A204.1 (cell line): ENCODE measurements around the gene SMAD3.
A peak's percentile ranks its signal among the peaks of the same experiment; 100 is the strongest.
"Not testable (repeated sequence)": the region's sequence is repeated elsewhere in the genome, so short reads cannot be mapped to it uniquely, and the experiment has no call there.

ENCODE experiments used
- FAIRE-seq: peaks from 2 replicates; lab custom pipeline; 2012; peaks lifted over from hg19 to GRCh38; lab: Jason Lieb, UNC

SMAD3 gene

DNA sequence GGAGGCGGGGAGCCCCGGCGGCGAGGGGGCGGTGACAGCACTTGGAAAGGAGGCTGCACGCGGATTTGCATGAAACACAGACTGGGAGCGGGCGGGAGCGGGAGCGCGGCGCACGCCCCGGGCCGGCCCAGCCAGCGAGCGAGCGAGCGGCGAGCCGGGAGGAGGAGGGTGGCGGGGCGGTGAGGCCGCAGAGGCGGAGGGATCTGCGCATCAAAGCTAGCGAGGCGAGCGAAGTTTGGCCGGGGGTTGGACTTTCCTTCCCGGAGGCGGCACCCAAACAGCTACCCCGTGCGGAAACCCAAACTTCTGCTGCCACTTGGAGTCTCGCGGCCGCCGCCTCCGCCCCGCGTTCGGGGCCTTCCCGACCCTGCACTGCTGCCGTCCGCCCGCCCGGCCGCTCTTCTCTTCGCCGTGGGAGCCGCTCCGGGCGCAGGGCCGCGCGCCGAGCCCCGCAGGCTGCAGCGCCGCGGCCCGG, at the start of gene SMAD3:
Gene SMAD3, plus strand, starts transcription at position 72 of the 475 bp plus-strand sequence. CDS start 553 bp downstream, outside the sequence.
- no peak for FAIRE-seq

DNA sequence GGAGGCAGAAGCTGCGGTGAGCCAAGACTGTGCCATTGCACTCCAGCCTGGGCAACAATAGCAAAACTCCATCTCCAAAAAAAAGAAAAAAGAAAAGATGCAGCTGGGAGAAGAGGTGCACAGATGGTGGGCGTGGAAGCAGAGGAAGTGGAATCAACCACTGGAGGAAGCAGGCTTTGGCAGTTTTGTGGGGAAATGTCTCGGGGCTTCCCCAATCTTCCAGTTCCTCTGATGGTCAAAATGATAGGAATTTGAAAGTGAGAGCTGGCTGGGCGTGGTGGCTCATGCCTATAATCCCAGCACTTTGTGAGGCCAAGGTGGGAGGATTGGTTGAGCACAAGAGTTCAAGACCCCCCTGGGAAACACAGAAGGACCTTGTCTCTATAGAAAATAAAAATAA, 48.1 kb upstream of the SMAD3 start:
- no peak for FAIRE-seq

DNA sequence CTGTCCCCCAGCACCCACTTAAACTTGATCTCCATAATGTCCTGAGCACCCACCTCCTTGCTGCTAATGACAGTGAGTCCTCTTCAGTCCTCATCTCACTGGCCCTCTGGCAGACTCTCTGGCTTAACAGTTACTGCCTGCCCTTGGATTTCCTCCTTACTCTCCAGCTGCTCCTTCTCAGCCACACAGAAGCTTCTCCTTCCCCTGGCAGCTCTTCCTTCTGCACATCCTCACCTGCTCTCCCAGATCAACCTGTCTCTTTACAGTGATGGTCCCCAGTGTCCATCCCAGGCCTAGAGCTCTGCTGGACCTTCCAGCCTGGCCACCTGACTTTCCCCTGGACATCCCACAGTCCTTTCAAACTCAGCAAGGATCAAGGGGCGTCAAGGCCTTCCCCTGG, 47.4 kb upstream of the SMAD3 start:
- FAIRE-seq = no peak

DNA sequence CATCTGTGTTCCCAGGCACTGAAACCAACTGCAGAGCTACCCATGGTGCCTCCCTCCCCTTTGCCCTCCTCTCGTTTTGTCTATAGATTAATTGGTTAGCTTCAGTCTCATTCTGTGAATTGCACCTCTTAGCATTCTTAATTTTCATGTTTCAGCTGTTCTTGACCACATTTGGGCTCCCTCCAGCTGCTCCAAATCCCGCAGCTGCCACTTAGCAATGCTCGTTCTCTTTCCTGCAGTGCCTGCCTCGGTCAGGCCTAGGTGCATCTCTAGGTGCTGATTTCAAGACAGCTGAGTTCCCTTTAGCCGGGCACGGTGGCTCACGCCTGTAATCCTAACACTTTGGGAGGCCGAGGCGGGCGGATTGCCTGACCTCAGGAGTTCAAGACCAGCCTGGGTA, 47.0 kb upstream of the SMAD3 start:
- no peak for FAIRE-seq

DNA sequence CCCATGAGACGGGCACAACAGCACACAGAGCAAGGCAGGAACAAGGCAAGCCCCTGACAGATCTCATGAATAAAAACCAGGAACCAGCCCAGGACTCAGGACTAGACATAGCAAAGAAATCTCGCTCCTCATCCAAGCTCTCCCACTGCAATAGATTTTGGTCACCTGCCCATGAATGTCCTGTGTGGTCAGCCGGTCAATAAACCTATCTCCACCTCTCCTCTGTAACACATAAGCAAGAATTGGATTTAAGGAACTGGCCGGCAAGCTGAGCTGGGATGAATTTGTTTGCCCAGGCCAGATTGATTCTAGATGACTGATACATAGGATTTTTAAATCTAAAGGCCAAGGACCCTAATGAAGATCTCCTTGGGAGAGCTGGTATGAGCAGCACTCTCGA, 46.3 kb upstream of the SMAD3 start:
- no peak for FAIRE-seq

DNA sequence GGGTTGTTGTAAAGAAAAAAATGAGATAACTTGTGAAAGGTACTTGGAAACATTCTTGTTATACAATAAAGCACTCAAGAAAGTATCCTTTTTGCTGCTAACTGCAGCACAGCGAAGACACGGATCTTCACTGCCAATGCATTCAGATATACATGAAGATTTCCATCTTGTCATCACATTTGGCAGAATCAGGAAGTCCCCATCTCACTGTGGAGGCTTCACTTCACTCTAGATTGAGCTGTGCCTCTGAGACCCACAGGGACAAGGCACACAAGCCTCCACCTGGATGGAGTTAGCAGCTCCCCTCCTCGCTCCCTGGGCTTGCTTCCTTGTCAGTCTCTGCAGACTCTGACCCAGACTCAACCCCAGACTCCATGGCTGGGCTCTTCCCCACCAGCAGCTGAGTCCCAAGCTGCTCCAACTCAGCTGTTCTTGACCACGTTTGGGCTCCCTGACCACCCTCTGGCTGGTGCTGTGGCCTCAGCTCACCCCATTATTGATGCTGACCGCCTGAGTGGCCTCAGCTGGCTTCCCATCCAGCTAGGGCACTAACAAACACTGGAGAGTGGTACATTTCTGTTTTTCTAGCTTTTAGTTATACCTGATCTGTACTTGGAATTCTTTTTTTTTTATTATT, 45.4 kb upstream of the SMAD3 start:
- no peak for FAIRE-seq

DNA sequence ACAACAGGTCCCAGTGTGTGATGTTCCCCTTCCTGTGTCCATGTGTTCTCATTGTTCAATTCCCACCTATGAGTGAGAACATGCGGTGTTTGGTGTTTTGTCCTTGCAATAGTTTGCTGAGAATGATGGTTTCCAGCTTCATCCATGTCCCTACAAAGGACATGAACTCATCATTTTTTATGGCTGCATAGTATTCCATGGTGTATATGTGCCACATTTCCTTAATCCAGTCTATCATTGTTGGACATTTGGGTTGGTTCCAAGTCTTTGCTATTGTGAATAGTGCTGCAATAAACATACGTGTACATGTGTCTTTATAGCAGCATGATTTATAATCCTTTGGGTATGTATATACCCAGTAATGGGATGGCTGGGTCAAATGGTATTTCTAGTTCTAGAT, 44.7 kb upstream of the SMAD3 start:
- FAIRE-seq = not testable (repeated sequence)

DNA sequence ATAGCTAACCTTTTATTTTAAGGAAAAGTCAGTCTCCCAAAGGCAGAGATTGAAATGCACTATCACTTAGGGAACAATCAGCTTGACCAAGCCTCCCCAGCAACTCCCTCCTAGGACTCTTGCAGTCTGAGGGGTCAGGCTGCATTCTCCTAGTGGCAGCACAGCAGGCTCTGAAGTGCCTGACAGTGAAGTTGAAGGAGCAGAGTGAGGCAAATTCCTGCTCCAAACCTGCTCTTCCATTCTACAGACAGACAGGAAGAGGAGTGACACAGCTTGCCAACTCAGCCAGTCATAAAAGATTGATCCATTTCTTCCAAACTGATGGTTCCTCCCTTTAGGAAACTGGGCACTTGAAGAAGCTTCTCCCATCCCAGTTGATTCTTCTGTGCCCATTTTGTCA, 43.9 kb upstream of the SMAD3 start:
- no peak for FAIRE-seq

DNA sequence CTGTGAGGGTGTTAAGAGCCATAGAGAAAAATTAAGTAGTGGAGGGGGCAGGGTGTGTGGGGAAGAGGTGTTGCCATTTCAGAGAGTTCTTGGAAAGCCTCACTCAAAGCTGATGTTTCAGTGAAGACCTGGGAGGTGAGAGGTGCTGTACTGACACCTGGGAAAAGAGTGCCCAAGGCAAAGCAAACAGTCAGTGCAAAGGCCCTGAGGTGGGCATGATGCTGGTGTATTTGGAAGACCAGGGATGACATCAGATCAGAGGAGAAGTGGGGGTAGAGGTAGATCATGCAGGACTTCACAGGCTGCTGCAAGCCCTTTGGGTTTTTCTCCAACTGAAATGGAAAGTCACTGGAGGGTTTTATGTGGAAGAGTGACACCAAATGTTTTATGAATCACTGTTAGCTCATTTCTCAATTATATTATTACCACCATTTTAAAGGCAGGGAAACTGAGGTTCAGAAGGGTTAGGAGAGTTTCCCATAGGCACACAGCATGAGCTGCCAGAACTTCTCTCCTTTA, 42.8 kb upstream of the SMAD3 start:
- no peak for FAIRE-seq

DNA sequence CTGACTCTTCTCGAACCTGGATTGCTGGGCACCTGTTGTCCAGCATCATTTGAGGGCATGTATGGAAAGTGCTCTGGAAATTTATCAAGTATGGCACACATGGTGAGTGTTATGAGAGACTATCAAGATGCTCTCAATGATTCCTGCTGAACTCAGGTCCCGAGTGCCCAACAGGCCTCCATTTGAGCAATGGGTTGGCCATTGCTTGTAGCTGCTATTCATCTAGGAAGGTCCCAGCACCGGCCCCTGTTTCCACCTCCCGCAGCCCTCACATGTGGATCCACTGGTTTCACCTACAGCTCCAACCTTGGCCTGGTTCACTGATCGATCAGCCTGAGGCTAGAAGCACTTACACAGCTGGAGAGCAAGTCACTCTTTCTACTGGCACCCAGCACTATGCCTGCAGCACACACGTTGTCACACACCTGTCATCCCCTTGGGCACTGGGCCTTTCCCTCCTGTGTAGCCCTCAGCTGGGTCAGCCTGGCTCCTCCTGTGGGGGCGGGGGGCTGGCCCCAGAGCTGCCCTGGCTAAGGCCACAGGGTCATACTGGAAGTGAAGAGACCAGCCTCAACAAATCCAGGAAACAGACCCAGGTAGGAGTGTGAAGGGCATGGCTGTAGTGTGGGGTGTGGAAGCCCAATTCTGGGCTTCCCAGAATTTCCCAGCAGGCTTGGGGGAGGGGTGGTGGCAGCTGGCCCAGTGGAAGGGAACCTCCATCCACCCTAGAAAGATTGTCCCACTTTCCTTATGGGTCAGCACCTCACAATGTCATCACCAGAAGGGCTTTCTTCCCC, 41.7 kb upstream of the SMAD3 start:
- FAIRE-seq = no peak

DNA sequence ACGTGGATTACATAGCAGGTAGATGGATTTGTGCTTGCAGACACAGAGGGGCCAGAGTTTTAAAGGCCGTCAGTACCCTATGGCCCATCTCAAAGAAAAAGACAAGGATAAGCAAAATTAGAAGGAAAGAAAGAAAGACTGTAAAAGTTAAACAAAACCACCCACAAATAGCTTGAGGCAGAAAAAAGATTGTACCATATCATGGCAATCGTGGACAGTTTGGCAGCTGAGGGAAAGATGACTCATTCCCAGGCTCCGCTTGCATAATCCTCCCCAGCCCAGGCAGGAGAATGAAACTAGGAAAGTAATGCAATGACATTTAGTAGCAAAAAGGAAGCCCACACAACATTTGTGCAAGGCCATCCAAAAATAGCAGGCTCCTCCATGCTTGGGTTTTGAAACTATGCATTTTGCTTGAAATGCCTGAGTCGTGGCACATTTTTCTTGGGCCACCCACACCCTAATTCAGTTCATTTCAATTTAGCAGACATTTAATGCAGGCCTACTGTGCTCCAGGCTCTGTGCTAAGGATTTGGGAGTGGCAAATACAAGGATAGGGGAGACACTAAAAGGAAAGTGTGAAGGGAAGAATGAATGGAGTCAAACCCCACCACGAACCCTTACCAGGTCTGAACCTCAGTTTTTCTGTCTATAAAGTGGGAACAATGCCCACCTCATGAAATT, 40.9 kb upstream of the SMAD3 start:
- FAIRE-seq = peak; percentile 85

DNA sequence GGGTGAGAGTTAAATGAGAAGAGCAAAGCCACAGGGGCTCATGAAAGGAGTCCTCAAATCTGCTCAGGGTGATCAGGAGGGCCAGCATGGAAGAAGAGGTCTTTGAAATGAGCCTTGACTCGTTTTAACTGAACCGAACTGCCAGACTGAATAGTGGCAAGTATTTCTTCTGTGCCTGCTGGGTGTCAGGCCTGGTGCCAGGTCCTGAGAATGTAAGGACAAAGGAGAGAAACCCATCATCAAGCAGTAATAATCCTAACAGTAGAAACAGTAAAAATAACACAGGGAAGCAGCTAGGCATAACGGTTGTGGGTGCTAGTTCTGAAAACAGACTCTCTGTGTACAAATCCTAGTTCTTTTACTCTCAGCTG, 40.4 kb upstream of the SMAD3 start:
- FAIRE-seq = no peak

DNA sequence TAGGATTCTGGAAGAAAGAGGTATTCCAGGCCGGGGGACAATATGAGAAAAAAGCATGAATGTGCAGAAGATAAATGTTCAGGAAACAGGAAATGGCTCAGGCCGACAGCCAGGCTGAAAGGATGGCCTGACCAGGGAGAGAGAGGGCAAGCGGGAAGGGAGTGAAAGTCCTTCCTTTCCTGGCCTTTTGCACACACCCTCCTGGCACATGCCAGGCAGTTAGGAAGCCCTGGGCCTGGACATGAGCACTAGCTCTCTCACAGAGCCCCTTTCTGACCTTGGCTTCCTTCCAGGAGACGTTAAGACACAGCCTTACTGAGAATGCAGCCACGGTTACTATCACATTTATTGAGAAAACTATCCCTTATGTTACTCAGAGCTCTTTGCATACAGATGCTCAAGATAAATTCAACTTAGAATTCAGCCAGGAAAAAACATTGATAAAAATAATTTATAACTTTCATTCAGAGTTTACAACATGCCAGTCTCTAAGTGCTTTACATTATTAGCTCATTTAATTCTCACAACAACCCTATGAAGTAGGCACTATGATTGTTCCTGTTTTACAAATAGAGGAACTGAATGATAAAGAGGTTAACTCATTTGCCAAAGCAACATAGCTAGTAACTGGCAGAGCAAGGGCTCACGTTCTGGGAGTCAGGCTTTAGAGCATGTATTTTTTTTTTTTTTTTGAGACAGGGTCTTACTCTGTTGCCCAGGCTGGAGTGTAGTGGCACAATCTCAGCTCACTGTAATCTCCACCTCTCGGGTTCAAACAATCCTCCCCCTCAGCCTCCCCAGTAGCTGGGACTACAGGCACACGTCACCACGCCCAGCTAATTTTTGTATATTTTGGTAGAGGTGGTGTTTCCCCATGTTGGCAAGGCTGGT, 39.4 kb upstream of the SMAD3 start:
- FAIRE-seq = no peak

DNA sequence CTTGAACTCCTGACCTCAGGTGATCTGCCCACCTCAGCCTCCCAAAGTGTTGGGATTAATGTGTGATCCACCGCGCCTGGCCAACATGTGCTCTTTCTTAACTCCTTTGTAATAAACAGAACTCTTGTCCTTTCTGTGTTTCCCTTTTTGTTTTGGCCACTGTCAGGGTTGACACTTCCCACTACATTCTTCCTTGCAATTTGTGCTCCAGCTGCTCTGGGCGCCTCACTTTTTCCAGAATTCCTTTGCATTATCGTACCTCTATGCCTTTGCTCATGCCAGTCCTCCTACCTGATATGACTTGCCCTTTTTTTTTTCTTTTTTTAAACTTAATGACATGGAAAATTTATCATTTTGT, 38.8 kb upstream of the SMAD3 start:
- no peak for FAIRE-seq

DNA sequence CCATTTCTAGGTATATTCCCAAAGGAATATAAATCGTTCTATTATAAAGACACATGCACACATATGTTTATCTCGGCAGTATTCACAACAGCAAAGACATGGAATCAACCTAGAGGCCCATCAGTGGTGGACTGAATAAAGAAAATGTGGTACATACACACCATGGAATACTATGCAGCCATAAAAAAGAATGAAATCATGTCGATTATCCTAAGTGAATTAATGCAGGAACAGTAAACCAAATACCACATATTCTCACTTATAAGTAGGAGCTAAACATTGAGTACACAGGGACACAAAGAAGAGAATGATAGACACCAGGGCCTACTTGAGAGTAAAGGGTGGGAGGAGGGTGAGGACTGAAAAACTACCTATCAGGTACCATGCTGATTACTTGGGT, 37.0 kb upstream of the SMAD3 start:
- FAIRE-seq = not testable (repeated sequence)

DNA sequence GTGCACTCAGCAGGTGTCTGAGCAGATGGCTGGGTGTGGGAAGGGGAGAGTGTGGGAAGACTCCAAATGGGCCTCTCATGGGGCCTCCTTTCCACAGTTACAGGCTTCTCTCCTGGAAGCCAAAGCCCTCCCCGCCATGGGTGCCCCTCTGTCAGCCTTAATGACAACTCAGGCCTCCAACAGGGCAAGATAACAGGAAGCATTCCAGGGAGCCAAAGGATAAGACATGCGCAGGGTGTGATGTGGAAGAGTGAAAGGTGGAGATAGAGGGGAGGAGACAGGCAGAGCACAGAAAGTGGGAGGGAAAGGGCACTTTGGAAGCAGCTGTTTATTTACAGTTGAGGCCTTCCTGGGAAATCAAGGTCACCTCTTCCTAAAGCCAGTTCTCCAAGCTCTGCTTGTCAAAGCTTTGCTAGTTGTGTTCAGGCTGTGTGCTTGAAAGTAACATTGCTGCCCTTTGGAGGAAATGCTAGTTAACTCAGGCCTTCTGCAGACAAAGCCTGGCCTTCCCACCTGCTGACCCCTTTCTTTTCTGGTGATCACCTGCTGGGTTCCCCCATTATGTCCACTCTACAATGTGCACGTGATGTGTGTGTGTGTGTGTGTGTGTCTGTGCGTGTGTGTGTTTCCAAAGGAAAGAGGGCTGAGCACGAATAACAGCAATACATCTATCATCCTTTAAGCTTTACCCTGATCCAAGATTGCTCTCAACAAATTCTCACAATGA, 35.2 kb upstream of the SMAD3 start:
- FAIRE-seq = no peak

DNA sequence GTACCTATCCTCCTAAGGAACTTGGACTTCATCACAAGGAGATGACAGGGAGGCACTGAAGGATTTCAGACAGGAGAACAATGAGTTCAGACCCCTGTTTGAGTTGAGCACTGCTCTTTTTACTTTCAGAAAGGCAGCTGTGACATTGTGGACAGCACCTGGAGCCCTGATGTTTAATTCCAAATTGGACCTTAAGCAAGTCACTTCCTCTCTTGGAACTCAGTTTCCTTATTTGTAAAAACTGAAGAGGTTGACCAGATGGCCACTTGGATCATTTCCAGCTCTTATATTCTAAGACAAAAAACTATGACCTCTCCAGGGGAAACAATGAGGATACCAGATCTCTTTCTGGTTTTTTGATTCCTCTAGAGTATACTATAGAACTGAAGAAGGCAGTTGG, 34.1 kb upstream of the SMAD3 start:
- no peak for FAIRE-seq

DNA sequence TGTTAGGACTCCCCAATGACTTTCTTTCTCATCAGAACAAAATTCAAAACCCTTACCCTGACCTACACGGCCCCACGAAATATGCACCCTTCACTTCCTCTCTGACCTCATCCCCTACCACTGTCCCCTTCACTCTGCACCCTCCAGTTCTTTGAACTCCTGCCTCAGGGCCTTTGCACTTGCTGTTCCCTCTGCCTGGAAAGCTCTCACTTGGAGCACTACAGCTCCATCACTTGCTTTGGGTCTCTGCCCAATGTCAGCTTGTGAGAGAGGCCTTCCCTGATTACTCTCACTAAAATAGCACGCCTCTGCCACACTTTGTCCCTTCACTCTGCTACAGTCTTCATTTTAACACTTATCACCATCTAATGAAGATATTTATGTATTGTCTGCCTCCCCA, 32.8 kb upstream of the SMAD3 start:
- FAIRE-seq = no peak

DNA sequence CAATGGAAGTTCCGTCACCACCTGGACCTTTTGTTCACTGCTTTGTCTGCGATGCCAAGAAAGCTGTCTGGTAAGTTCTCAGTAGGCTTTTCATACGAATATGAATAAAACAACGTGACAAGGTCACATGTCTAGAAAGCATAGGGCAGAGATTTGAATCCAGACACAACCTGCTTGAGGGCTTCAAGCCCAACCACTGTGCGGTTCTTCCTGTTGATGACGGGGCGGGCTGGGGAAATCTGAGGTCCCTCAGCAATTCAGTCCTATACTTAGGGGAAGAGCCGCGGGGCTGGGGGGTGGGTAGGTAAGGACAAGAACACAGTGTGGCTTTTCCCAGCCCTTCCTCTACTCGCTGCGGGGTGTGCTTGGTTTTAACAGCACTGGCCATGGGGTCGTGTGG, 32.4 kb upstream of the SMAD3 start:
- no peak for FAIRE-seq

DNA sequence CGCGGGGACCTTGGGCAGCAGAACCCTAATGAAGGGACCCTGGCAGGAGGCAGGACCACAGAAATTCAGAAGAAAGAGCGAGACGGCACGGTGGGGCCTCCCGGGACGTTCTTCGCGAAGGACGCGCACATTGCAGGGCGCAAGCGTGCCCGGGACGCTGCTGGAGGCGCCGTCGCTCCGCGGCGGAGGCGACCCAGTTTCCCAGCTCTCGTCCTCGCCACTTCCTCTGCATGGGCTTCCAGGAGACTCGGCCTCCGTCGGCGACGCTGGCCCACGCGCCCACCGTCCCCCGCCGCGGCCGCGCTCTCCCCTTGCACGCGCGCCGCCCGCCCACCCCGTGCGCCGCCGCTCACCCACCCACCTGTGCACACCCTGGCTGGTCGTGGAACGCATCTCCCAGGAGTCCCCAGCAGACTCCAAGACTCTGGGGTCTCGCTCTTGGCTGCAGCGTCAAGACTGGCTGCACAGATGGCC, 31.8 kb upstream of the SMAD3 start:
- FAIRE-seq = no peak

DNA sequence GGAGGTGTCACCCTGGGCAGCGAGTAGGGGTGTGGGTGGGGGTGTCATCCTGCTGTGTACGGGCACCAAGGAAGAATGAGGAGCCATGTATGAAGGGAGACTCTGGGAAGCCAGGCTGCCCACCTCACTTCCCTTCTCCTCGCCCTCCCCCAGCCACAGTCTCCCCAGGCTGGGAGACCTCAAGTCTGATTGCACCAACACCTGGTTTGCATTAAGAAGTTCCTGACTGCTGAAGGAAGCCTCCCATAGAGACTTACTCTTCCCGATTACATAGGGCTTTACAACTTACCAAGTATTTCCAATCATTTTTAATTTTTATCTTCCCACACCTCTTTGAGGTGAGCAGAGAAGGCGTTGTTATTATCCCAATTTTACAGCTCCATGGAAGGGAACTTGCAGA, 29.5 kb upstream of the SMAD3 start:
- FAIRE-seq = no peak
